Activated CD4-positive, CD25-positive, alpha-beta regulatory T cell treated with anti-CD3 and anti-CD28 coated beads, Interleukin-2, amount 50 U/mL, for 16 hours (primary cell): Measurements from ENCODE around the gene PRG3.
"Not testable (repeated sequence)": the region's sequence is repeated elsewhere in the genome, so short reads cannot be mapped to it uniquely, and the experiment has no call there.

Experiments used
- DNase-seq: peaks from one replicate; pipeline ENCODE4 v3.0.0-alpha.2; 2020; ENCODE audit warnings: low read depth, low spot score

PRG3 gene

GRCh38 chr11:57390535-57390934 is 9.6 kb upstream of the PRG3 start, which contains the start of gene PRG2:
Gene PRG2 (minus strand): TSS chr11:57390650. CDS start chr11:57389944, 706 bp downstream.
- DNase-seq, result no peak

GRCh38 chr11:57387289-57388030 is 6.5 kb upstream of the PRG3 start:
- DNase-seq, result no peak

GRCh38 chr11:57386178-57386940 is 5.4 kb upstream of the PRG3 start:
- no peak for DNase-seq

GRCh38 chr11:57379732-57380131 is 1.2 kb downstream of the PRG3 start:
- DNase-seq, result no peak

- no peak for DNase-seq
Observed at GRCh38 chr11:57378186-57378585, 2.8 kb downstream of the PRG3 start.

GRCh38 chr11:57377107-57377506 is 3.8 kb downstream of the PRG3 start:
- DNase-seq, result no peak

GRCh38 chr11:57376095-57377090 is 4.6 kb downstream of the PRG3 start:
- DNase-seq, result no peak

- no peak for DNase-seq
Observed at GRCh38 chr11:57375490-57375889, 5.5 kb downstream of the PRG3 start.

- DNase-seq, result no peak
Observed at GRCh38 chr11:57374966-57375365, 6.0 kb downstream of the PRG3 start.

GRCh38 chr11:57373146-57373545 is 7.8 kb downstream of the PRG3 start:
- no peak for DNase-seq

GRCh38 chr11:57370941-57371340 is 10.0 kb downstream of the PRG3 start:
- no peak for DNase-seq

GRCh38 chr11:57370251-57370650 is 10.7 kb downstream of the PRG3 start:
- DNase-seq, result no peak

- DNase-seq, result no peak
Observed at GRCh38 chr11:57368845-57369232, 12.1 kb downstream of the PRG3 start.

- no peak for DNase-seq
Observed at GRCh38 chr11:57368106-57368844, 12.7 kb downstream of the PRG3 start.

- DNase-seq, result no peak
Observed at GRCh38 chr11:57364851-57365660, 15.9 kb downstream of the PRG3 start.

- no peak for DNase-seq
Observed at GRCh38 chr11:57363131-57364080, 17.5 kb downstream of the PRG3 start.

- DNase-seq, result no peak
Observed at GRCh38 chr11:57361926-57362325, 19.0 kb downstream of the PRG3 start.

GRCh38 chr11:57361420-57361819 is 19.5 kb downstream of the PRG3 start:
- not testable (repeated sequence) for DNase-seq

- no peak for DNase-seq
Observed at GRCh38 chr11:57360991-57361390, 20.0 kb downstream of the PRG3 start.
